Retinal pigment epithelial cell (primary cell): ENCODE measurements around the gene RELL1.

Source experiments
- DNase-seq: peaks from one replicate; pipeline ENCODE4 v3.0.0-alpha.2; 2010; ENCODE audit warnings: low read depth
- H3K4me3 ChIP-seq: 2 replicates; pipeline ENCODE4 v1.5.1; 2011; ENCODE audit warnings: mild to moderate bottlenecking, low read length, control low read depth, moderate library complexity
- TF ChIP-seq, protein P1 (sequence below): conservative IDR thresholded peaks from 2 replicates; pipeline ENCODE4 v1.5.1; 2011; ENCODE audit warnings: low read depth, low read length, control low read depth, inconsistent platforms

RELL1 gene

DNA sequence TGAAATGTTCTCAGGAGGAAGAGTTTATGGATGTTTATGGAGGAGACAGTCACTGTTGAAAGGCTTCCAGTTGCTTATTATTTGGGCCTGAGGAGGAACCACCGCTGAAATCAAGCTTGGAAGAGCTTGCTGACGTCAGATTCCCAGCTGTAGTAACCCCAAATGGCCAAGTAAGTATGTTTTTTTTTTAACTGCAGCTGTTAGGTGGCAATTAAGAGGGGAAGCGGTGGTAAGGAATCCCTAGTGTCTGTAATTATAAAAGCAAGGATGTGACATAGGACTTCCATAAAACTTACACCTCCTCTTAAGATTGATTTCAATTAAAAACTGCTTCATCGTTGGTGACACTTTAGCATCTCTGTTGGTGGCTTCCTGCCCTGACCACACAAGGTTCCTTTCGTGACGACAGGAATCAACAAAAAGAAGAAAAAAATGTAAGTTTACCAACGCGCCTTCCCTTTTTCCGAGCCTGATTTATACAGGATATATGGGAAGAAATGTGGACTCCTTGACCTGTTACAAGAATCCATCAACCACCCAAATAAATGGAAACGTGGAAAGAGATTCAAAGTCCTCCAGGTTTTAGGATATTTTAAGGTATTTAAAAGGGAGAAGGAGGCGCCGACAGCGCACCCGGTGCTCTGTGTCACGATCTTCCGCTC lies 884 bp downstream of the RELL1 start:
- TF ChIP-seq, protein P1, sequence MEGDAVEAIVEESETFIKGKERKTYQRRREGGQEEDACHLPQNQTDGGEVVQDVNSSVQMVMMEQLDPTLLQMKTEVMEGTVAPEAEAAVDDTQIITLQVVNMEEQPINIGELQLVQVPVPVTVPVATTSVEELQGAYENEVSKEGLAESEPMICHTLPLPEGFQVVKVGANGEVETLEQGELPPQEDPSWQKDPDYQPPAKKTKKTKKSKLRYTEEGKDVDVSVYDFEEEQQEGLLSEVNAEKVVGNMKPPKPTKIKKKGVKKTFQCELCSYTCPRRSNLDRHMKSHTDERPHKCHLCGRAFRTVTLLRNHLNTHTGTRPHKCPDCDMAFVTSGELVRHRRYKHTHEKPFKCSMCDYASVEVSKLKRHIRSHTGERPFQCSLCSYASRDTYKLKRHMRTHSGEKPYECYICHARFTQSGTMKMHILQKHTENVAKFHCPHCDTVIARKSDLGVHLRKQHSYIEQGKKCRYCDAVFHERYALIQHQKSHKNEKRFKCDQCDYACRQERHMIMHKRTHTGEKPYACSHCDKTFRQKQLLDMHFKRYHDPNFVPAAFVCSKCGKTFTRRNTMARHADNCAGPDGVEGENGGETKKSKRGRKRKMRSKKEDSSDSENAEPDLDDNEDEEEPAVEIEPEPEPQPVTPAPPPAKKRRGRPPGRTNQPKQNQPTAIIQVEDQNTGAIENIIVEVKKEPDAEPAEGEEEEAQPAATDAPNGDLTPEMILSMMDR: no peak
- peak overlapping the region; percentile 52 for H3K4me3 ChIP-seq
- no peak for DNase-seq

DNA sequence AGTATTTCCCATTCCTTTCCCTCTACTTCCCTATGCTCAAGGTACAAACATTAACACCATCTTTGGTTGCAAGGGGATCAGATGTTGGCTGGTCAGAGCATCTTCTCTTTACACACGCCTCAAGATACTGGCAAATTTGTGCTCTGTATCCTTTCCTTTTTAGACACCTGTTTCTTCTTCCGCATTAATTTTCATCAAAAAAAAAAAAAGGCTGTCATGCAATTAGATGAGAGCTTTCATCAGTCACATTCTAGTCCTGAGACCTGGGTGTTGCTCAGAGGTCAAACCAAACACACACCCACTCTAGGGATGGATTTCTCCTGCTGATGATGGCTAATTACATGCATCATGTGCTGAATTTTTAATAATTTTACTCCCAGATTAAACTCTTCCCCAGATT lies 2.0 kb downstream of the RELL1 start:
- no peak overlapping the region for H3K4me3 ChIP-seq
- TF ChIP-seq, protein P1: no peak
- DNase-seq: no peak

DNA sequence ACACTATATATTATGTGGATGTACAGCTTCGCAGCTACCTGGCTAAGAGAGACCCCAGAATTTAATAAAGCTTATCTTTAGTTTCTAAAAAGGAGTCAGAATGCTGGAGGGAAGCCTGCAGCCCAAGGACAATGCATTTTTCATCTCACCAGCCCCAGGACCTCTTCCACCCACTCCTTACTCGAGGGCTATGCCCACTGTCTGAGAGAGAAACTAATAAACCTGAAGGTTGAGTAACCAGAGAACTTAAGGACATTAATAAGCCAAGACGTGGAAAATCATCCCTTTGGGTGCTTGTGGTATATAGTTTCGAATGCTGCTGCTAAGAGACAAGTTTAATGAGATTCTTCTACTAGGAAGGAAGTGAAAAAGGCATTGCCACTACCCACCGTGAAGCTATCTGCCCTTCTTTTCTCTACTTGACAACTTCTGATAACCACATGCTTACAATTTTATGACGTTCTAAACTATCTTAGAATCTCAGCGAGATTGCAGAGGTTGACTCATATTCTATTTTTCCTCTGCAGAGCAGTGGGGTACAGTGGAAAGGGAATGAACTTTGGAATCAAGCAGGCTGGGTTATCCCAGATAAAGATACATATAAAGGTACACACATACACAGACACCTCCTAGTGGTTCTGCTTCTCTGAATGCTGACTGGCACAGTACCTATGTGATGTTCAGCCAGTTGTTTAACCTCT lies 3.3 kb downstream of the RELL1 start:
- TF ChIP-seq, protein P1: peak; percentile 16
- no peak overlapping the region for H3K4me3 ChIP-seq
- DNase-seq: no peak

DNA sequence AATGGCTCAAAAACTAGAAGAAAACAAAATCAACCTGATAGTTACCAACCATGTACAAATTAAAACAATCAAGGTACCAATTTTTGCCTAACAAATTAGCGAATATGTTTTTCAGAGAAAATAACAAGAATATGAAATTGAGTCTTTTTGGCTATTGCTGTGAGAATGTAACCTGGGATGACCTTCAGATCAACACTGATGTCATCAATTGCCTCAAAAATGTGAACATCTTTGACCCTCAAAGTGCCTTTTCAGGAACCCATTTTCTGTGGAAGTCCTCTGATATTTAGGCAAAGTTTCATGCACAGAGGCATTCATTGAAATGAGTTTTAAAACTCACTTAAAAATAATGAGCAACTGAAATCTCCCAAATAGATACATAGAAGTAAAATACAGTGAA lies 6.1 kb downstream of the RELL1 start:
- H3K4me3 ChIP-seq: no peak overlapping the region
- TF ChIP-seq, protein P1: no peak
- no peak for DNase-seq

DNA sequence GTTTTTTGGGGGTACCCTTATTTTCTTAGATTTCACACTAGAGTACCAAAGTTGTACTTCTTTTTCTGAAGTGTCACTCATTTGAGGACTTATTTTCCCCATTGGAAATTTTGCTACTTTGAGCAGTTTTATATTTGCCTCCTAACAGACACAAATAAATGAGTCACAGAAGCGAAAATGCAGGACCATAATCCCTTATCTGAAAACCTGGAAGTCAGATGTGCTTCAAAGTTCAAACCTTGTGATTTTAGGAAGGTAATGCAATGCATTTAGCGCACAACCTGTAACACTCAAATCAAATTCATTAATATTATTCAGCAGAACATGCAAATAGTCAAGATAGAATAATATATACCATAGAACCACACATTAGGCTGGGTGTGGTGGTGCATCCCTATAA lies 6.9 kb downstream of the RELL1 start:
- DNase-seq: no peak
- TF ChIP-seq, protein P1: no peak
- no peak overlapping the region for H3K4me3 ChIP-seq

GRCh38 chr4:37678624-37679023 lies 7.6 kb downstream of the RELL1 start:
- TF ChIP-seq, protein P1: no peak
- peak; percentile 24 for DNase-seq
- H3K4me3 ChIP-seq: no peak overlapping the region
